Fibroblast of skin of scalp (primary cell): ENCODE results near the gene PRKCE.

Experiments
- DNase-seq: peaks from one replicate; pipeline ENCODE4 v3.0.0-alpha.2; 2013

PRKCE gene

GRCh38 chr2:45728458-45728942 is 77.0 kb downstream of the PRKCE start:
- DNase-seq: no peak

DNA sequence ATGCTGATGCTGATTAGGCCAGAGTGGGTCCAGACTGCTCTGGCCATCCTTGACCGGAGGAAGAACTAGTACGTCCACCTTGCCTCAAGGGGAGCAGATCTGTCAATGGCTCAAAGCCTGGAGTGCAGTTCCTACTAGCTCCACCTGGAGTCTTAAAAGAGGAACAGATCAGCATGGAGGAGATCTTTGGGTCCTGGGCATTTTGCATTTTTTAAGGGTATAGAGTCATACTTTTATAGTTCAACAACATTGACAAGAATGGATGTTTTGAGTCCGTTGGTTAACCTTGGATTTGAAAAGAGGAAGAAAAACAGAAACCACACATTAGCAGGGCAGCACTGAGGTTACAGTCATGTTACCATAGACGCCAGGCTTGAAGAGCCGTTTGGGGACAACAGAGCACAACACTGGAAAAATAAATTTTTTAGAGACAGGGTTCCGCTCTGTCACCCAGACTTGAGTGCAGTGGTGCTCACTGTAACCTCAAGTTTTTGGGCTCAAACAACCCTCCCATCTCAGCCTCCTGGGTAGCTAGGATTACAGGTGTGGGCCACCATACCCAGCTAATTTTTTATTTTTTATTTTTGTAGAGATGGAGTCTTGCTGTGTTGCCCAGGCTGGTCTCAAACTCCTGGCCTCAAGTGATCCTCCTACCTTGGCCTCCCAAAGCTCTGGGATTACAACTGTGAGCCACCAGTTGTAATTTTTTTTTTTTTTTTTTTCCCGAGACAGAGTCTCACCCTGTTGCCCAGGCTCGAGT is 78.5 kb downstream of the PRKCE start:
- no peak for DNase-seq

- DNase-seq: no peak
Measured at GRCh38 chr2:45731141-45731540, 79.7 kb downstream of the PRKCE start.

GRCh38 chr2:45732436-45732835 is 81.0 kb downstream of the PRKCE start:
- DNase-seq: no peak

DNA sequence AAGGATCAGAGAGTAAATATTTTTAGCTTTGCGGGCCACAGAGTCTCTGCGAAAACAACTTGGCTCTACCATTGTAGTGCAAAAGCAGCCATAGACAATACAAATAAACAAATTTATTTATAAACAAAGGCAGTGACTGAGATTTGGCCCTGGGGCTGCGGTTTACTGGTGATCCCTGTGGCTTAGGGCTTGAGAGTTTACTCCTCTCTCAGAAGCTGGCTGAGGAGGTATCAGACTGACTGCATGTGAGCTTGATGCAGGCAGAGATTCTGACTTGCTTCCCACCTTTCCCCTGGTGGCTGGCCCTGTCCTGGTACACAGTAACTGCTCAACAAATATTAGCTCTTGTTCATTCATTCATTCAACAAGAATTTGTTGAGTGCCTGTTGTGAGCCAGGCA is 81.5 kb downstream of the PRKCE start:
- no peak for DNase-seq

GRCh38 chr2:45734336-45734735 is 82.9 kb downstream of the PRKCE start:
- DNase-seq: no peak

DNA sequence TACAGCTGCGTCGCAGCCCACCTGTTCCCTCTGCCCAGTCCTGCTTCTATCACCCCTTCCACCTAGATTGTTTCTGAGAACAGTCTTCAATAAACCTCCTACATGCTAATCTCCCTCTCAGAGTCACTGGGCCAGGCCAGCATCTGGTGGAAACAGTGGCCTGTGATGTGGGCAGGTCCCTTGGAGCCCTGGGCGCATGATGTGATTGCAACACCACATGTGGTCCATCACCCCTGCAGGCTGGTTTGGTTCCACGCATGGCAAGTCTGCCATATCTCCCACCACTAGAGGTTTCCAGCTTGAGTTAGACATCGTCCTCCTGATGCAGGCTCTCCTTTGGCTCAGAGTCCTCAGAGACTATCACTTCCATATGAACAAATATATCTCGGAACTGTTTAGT is 83.5 kb downstream of the PRKCE start:
- no peak for DNase-seq

GRCh38 chr2:45736757-45737704 is 85.6 kb downstream of the PRKCE start:
- no peak for DNase-seq

DNA sequence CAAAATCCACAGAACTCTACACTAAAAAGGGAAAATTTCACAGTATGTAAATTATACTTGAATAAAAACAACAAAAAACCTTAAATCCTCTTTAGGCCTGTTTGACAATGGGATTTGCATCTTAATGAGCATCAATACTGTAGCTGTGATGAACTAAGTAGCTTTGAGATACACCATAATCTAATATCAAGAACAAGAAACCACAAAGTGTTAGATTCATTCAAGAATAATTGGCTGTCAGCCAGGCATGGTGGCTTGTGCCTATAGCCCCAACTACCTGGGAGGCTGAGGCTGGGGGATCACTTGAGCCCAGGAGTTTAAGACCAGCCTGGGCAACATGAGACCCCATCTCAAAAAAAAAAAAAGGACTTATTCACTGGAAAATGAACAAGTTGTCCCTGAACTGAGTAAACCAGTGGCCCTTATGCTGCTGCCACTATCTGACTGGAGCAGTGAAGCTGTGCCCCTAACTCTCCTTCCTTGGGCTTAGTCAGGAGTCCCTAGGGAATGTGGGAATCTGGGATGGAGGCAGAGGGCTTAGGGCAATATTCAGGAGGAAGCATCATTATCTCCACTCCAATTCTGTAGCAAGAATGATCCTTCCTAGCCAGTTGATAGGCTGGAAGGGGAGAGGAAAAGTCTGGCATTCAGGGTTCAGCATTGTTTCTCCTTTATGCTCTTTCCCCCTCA is 88.5 kb downstream of the PRKCE start:
- peak; percentile 83 for DNase-seq

- no peak for DNase-seq
Measured at GRCh38 chr2:45741161-45741850, 89.8 kb downstream of the PRKCE start.

DNA sequence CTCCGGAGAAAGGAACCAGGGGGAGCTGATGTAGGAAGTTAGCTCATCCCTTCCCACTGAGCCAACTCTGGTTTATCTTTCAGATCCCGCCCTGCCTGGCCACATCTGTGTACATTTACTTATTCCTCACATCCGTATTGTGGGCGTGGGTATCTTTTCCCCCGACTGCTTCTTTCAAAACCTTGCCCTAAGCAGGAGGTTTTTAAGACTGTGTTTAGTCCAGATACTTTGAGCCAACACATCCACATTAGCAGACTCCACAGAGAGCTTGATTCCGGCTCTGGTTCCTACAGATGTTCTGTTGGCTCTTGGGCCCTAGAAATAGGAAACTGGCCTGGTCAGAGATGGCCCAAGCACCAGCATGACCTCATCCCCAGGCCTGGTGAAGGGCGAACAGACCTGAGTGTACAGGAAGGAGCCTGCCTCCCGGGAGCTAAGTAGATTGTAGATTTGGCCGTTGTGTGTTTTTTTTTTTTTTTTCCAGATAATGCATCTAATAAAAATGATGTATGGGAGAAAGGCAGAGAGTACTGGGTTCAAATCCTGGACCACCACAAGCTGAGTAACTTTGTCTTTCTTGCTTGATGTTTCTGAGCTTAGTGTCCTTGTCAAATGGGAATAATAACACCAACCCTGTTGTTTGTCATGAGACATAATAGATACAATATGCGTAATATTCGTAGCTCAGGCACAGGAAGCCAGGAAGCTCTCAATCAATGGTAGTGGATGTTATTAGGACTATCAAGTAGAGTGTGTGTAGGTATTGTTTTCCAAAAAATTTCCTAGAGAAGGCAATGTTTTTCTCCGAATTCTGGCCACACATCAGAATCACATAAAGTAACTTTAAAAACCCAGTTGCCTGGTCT is 92.3 kb downstream of the PRKCE start:
- peak; percentile 58 for DNase-seq

DNA sequence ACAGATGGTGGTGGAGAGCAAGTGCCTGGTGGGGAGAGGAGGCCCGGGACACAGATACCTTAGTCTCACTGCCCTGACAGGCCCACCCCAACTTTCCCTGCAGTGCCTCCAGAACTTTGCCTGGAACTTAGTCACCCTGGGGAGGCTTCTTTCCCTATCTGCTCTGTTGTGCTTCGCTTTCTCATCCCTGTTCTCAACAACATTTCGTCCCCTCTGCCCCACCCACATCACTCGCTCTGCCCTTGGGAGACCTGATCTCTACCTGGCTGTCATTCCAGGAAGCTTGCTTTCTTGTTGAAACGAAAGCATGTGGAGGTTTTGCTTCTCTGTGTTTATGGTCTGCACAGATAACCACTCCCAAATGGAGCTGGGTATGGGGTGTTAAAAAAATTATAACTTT is 93.8 kb downstream of the PRKCE start:
- DNase-seq: no peak

- peak; percentile 84 for DNase-seq
Measured at GRCh38 chr2:45746888-45747287, 95.4 kb downstream of the PRKCE start.

DNA sequence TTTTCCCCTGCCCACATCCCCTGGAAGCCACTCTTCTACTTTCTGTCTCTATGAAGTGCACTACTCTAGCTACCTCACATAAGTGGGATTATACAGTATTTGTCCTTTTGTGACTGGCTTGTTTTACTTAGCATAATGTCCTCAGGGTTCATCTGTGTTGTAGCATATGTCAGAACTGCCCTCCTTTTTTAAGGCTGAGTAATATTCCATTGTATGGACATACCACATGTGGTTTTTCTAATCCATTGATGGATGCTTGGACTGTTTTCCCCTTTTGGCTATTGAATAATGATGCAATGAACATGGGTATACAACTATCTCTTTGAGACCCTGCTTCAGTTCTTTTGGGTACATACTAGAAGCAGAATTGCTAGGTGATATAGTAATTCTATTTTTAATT is 95.9 kb downstream of the PRKCE start:
- no peak for DNase-seq

DNA sequence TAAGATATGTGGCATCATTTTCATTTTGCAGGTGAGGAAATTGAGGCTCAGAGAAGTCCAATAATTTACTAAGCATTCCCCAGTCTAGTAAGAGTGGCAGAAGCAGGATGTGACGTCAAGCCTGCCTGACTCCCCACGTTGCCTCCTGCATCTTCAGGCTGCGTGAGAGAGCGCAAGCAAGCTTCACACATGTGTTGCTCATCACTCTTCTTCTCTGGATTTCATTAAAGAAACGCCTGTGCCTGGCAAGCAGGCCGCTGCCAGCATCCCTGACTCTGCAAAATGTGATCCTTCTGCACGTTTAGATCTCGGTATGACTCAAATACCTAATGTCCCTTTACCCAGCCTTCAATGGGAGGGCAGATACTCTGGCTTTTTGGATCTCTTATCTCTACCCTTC is 96.8 kb downstream of the PRKCE start:
- DNase-seq: peak; percentile 98

GRCh38 chr2:45750001-45750400 is 98.5 kb downstream of the PRKCE start:
- DNase-seq: no peak

DNA sequence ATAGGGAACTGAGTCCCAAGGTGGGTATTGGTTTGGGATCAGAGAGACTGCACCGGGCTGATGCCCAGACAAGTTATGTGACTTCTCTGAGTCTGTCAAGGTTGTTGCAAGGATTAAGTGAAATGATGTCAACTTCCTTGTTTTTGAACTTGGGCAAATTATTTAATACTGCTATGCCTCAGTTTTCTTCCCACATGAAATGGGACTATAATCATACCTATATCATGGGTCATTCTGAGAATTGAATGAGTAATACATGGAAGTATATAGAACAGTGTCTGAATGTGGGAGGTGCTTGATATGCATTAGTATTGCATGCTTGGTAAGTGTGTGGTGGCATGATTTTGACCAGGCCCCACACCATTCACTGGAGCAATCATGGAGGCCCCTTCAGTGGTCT is 99.0 kb downstream of the PRKCE start:
- DNase-seq: no peak

DNA sequence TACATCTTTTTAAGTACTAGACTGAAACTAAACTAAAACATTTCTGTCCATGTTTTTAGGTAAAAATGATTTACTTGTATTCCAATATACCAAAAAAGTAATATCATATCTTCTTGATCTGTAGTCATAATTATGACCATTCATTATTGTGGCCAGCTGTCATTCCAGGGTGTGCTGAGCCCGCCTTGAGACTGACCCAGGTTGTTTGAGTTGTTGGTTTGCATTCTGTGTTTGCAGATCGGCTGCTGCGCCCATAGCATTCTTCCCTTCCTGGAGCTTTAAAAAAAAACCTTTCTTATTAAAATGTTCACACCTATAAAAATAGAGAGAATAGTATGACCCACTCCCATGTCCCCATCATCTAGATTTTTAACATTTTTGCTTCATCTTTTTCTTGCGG is 101.9 kb downstream of the PRKCE start:
- DNase-seq: no peak

DNA sequence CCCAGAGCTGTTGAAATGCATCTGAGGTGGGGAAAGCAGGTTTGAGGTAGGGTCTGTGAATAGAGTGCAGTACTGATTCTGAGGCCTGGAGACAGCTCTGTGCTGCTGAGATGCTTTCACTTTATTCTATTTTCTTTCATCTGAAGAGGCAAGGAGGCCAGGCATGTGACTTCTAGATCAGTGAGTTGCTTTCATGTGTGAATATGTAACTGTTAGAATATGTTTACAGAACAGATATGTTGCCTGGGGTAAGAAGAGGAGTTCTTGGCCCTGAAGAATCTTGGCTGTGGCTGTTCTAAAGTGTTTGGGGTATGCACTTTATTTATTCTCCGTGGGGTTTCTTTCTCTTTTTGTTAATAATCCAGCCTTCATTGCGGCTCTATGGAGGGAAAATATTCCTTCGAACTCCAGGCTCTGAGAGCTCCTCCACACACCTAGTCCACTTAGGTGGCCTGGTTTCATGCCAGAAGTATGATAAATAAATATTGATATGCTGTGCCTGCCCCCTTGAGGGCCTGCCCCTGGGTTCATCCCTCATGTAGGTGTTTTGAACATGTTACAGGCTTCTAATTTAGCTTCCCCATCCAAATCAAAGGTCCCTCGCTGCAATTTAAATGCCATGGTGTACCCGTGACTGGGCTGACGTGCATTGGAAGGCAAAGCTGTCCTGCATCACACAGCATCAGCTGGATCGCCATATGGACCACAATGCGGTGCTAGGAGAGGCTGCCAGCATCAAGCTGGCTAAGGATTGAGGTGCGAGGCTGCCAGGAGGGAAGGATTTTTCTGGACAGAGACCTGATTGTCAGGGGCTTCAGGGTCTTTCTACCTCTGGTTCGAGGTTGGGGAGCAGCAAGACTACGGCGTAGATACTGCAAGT is 102.9 kb downstream of the PRKCE start:
- DNase-seq: no peak

DNA sequence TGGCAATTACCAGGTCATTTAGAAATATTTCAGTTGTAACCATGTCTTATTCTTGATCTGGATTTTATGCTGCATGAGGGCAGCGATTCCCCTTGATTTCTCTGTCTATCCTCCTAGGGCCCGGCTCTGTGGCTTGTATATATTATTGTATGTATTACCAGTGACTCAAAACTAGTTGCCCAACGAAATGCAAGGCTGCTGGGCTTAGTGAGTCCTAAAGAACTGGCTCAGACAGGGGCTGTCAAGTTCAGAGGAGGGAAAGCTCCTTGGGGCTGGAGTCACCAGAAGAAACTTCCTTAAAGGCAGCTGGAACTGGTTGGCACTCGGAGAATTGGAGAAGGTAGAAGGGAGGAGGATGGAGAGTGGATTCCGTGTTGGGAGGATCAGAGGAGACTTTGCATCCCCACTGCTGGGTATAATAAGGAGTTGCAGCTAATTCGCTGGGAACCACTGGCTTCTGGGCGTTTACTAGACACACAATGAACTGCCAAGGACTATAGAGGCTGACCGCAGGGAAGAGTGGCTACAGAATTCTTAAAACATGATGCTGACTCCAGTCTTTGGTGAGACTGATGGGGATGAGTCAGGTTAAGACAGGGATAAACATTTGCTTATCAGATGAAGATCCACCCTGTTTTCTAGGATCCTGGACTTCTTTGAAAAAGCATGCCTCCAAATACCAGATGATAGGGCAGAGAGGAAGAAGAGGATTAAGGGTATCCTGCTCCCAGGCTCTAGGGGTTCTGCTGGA is 104.3 kb downstream of the PRKCE start:
- DNase-seq: peak; percentile 91
